Vagina (tissue), 2 donors: ENCODE results near the gene UNK.

ENCODE experiments used
- CTCF ChIP-seq, 3 experiments: fragments of 450-650 bp in 2 of 3; fragments of 200-600 bp in 1 of 3; sonication (generic) in 1 of 3; IDR thresholded peaks; one replicate each; pipeline ENCODE4 v1.5.1; 2017 to 2019; ENCODE audit warnings: antibody characterized with exemption in 3 of 3, mild to moderate bottlenecking in 2 of 3, moderate library complexity in 2 of 3
- POLR2A ChIP-seq, 2 donors: fragments of 450-650 bp; IDR thresholded peaks; one replicate each; pipeline ENCODE4 v1.6.1; 2017; ENCODE audit warnings: antibody characterized with exemption in 2 of 2, mild to moderate bottlenecking in 2 of 2, moderate library complexity in 2 of 2
- POLR2AphosphoS5 ChIP-seq, 2 donors: sonication (generic); formaldehyde crosslinking; IDR thresholded peaks; one replicate each; pipeline ENCODE4 v1.9.0; 2017; ENCODE audit warnings: antibody characterized with exemption in 2 of 2, mild to moderate bottlenecking in 2 of 2, low read depth in 1 of 2; ENCODE audit not compliant: insufficient read depth in 1 of 2

- TF ChIP-seq CTCF (IDR thresholded peaks at IDR 0.05) (no peak), POLR2AphosphoS5 (IDR thresholded peaks at IDR 0.05; ENCODE audit: insufficient read depth in 1 of 2, low read depth in 1 of 2) (no peak), POLR2A (IDR thresholded peaks at IDR 0.05) (no peak)
These were observed 18.6 kb upstream of the UNK start for GRCh38 chr17:75765981-75766380.
